NT2/D1 (cell line): ENCODE measurements around the gene DCLK1.

Experiments used
- SUZ12 ChIP-seq: IDR thresholded peaks from 2 replicates; pipeline ENCODE4 v1.6.1; 2011; ENCODE audit not compliant: insufficient read length, insufficient read depth; ENCODE audit errors: extremely low read depth
- YY1 ChIP-seq: IDR thresholded peaks from 2 replicates; pipeline ENCODE4 v1.6.1; 2011; ENCODE audit not compliant: insufficient read length, insufficient read depth

GRCh38 chr13:35964011-35964862 is 166.9 kb downstream of the DCLK1 start:
- TF ChIP-seq SUZ12, result no peak
- TF ChIP-seq YY1, result no peak
